Measurements from ENCODE around the gene CEACAM4.

Gene CEACAM4

DNA sequence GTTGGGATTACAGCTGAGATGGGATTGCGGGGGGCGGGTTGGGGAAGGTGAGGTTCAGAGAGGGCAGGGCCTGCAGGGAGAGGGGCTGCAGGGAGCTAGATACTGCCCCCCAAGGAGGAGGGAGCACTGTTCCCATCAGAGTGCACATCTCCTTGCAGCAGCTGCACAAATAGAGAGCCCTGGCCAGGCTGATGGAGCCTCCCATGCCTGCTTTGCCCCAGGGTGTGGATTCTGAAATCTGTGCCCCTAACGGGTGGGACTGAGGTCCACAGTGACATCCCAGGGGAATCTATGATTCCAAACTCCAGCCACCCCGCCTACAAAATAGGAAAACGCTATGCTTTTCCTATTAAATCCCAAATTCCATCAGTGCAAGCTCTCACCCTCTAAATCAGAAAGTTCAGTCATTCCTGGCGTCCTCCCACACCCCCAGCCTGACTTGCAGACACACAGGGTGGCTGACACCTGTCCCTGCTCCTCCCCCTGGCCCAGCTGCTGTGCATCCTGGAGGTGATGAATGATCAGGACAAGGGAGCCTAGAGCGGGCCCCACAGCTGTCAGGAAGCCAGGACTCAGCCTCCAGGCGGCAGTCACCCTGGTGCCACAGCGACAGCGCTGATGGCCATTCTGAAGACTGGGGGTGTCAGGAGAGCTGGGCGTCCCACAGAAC, 57.3 kb downstream of the CEACAM4 start:
- H3K4me3 ChIP-seq (replicated peaks; ENCODE audit: low read depth, low read length), result no peak overlapping the region
- TF ChIP-seq, protein P1, sequence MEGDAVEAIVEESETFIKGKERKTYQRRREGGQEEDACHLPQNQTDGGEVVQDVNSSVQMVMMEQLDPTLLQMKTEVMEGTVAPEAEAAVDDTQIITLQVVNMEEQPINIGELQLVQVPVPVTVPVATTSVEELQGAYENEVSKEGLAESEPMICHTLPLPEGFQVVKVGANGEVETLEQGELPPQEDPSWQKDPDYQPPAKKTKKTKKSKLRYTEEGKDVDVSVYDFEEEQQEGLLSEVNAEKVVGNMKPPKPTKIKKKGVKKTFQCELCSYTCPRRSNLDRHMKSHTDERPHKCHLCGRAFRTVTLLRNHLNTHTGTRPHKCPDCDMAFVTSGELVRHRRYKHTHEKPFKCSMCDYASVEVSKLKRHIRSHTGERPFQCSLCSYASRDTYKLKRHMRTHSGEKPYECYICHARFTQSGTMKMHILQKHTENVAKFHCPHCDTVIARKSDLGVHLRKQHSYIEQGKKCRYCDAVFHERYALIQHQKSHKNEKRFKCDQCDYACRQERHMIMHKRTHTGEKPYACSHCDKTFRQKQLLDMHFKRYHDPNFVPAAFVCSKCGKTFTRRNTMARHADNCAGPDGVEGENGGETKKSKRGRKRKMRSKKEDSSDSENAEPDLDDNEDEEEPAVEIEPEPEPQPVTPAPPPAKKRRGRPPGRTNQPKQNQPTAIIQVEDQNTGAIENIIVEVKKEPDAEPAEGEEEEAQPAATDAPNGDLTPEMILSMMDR (IDR thresholded peaks at IDR 0.05; ENCODE audit: low read depth, low read length, missing control alignments), result no peak
- DNase-seq (ENCODE audit: extremely low read depth, low read depth), result no peak
